Retinal pigment epithelial cell (primary cell): ENCODE measurements around the gene ARHGEF17.

Experiments
- DNase-seq: peaks from one replicate; pipeline ENCODE4 v3.0.0-alpha.2; 2010; ENCODE audit warnings: low read depth
- H3K4me3 ChIP-seq: 2 replicates; pipeline ENCODE4 v1.5.1; 2011; ENCODE audit warnings: mild to moderate bottlenecking, low read length, control low read depth, moderate library complexity
- CTCF ChIP-seq: conservative IDR thresholded peaks from 2 replicates; pipeline ENCODE4 v1.5.1; 2011; ENCODE audit warnings: low read depth, low read length, control low read depth, inconsistent platforms

Gene ARHGEF17

GRCh38 chr11:73412308-73412707 is 104.2 kb downstream of the ARHGEF17 start:
- H3K4me3 ChIP-seq = no peak overlapping the region
- no peak for TF ChIP-seq CTCF
- DNase-seq = no peak

DNA sequence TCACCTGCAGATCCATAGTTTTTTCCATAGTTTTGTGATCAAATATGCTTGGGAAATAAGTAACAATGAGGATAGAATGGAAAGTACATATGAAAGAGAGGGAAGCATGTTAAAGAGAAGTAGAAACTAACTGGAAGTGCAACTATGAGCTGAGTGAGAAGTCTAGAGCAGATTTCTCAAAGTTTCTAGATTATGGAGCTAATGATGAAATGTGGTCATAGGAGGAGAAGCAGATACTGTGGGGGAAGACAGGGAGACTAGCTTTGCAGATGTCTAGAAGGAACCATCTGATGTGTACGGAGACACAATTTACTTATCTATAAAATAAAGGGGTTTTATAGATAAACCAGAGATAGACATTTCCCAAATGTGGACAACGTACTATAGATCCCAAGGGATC is 105.2 kb downstream of the ARHGEF17 start:
- no peak for TF ChIP-seq CTCF
- DNase-seq = no peak
- no peak overlapping the region for H3K4me3 ChIP-seq

GRCh38 chr11:73414977-73415651 is 107.0 kb downstream of the ARHGEF17 start:
- H3K4me3 ChIP-seq = no peak overlapping the region
- DNase-seq = no peak
- no peak for TF ChIP-seq CTCF

GRCh38 chr11:73415854-73416615 is 108.0 kb downstream of the ARHGEF17 start:
- H3K4me3 ChIP-seq = no peak overlapping the region
- no peak for DNase-seq
- TF ChIP-seq CTCF = no peak

DNA sequence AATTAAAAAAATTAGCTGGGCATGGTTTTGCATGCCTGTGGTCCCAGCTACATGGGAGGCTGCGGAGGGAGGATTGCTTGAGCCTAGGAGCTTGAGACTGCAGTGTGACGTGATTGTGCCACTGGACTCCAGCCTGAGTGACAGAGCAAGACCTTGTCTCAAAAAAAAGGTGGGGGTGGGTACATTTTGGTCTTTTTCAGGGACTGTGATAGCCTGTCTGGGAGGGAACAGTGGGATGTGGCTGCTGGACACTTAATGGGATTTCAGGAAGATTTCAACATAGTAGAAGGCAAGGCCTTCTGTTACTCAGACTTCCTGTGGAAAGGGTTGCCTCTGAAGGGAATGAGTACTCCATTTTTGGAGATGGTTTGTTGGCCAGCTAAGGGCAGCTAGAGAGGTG is 108.7 kb downstream of the ARHGEF17 start:
- TF ChIP-seq CTCF = no peak
- DNase-seq = no peak
- H3K4me3 ChIP-seq = no peak overlapping the region
